ENCODE data around the gene STX4.

The STX4 gene

GRCh38 chr16:31022544-31023251 lies 10.7 kb upstream of the STX4 start:
- DNase-seq: no peak

GRCh38 chr16:31023252-31023602 lies 10.1 kb upstream of the STX4 start:
- DNase-seq: no peak

GRCh38 chr16:31023627-31024226 lies 9.6 kb upstream of the STX4 start:
- DNase-seq: no peak

- DNase-seq: no peak
These were observed 8.0 kb upstream of the STX4 start for GRCh38 chr16:31025339-31025738.

- DNase-seq: no peak
These were observed 4.1 kb upstream of the STX4 start for GRCh38 chr16:31029272-31029671.

GRCh38 chr16:31031276-31031675 lies 2.1 kb upstream of the STX4 start:
- no peak for DNase-seq

- peak; percentile 77 for DNase-seq
These were observed 543 bp downstream of the STX4 start for GRCh38 chr16:31033709-31034492.

- no peak for DNase-seq
These were observed 3.3 kb downstream of the STX4 start for GRCh38 chr16:31036691-31037090.

GRCh38 chr16:31038993-31039392 lies 5.6 kb downstream of the STX4 start:
- DNase-seq: no peak

GRCh38 chr16:31042866-31043265 lies 9.5 kb downstream of the STX4 start:
- no peak for DNase-seq

GRCh38 chr16:31043352-31043751 lies 10.0 kb downstream of the STX4 start:
- DNase-seq: no peak

- DNase-seq: no peak
These were observed 10.6 kb downstream of the STX4 start for GRCh38 chr16:31043898-31044481.

- DNase-seq: no peak
These were observed 17.1 kb downstream of the STX4 start for GRCh38 chr16:31050280-31051030.

- DNase-seq: no peak
These were observed 18.8 kb downstream of the STX4 start for GRCh38 chr16:31052114-31052513.

GRCh38 chr16:31055613-31056012 lies 22.3 kb downstream of the STX4 start:
- no peak for DNase-seq

GRCh38 chr16:31061126-31061812 lies 27.9 kb downstream of the STX4 start:
- no peak for DNase-seq

GRCh38 chr16:31061813-31062440 lies 28.6 kb downstream of the STX4 start:
- DNase-seq: no peak

GRCh38 chr16:31063495-31063842 lies 30.1 kb downstream of the STX4 start:
- no peak for DNase-seq

- no peak for DNase-seq
These were observed 30.7 kb downstream of the STX4 start for GRCh38 chr16:31063843-31064611.

GRCh38 chr16:31064882-31065461 lies 31.6 kb downstream of the STX4 start:
- DNase-seq: no peak

- no peak for DNase-seq
These were observed 34.0 kb downstream of the STX4 start for GRCh38 chr16:31067342-31067741.

Data from NCI-H510A (cell line).